OCI-LY1 (cell line): ENCODE data around the gene ITLN1.

Source experiments
- EZH2 ChIP-seq: fragments of 200-600 bp; sonication (generic), shearing (Covaris generic); IDR thresholded peaks from 2 replicates; pipeline ENCODE4 v1.8.0; 2017; ENCODE audit warnings: borderline replicate concordance, mixed run types, mild to moderate bottlenecking, antibody characterized with exemption, low read length, moderate library complexity, mixed read lengths
- TF ChIP-seq, protein P1 (sequence below): fragments of 200-600 bp; sonication (generic), shearing (Covaris generic); IDR thresholded peaks from 2 replicates; pipeline ENCODE4 v1.5.1; 2017; ENCODE audit warnings: mild to moderate bottlenecking, antibody characterized with exemption, low read length, moderate library complexity, mixed read lengths

- TF ChIP-seq, protein P1, sequence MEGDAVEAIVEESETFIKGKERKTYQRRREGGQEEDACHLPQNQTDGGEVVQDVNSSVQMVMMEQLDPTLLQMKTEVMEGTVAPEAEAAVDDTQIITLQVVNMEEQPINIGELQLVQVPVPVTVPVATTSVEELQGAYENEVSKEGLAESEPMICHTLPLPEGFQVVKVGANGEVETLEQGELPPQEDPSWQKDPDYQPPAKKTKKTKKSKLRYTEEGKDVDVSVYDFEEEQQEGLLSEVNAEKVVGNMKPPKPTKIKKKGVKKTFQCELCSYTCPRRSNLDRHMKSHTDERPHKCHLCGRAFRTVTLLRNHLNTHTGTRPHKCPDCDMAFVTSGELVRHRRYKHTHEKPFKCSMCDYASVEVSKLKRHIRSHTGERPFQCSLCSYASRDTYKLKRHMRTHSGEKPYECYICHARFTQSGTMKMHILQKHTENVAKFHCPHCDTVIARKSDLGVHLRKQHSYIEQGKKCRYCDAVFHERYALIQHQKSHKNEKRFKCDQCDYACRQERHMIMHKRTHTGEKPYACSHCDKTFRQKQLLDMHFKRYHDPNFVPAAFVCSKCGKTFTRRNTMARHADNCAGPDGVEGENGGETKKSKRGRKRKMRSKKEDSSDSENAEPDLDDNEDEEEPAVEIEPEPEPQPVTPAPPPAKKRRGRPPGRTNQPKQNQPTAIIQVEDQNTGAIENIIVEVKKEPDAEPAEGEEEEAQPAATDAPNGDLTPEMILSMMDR: no peak
- TF ChIP-seq EZH2: no peak
These were observed 16.8 kb upstream of the ITLN1 start for GRCh38 chr1:160901768-160902167.
